CD4-positive, alpha-beta memory T cell (primary cell): ENCODE measurements around the gene DAZAP1. TPM values are rescaled to one million over a fixed set of nuclear protein-coding genes. Genes with fewer than 3 reads are reported as not detected.
"Not testable (repeated sequence)": the region's sequence is repeated elsewhere in the genome, so short reads cannot be mapped to it uniquely, and the experiment has no call there.

Experiments
- CTCF ChIA-PET: fragments of 350-600 bp; sonication (Branson Sonifier 250); formaldehyde crosslinking; loops from one replicate; lab custom pipeline; 2021; ENCODE audit warnings: inconsistent platforms; ENCODE audit not compliant: partially characterized antibody; lab: Charles Lee
- POLR2A ChIA-PET: fragments of 350-600 bp; sonication (Branson Sonifier 250); formaldehyde crosslinking; loops from one replicate; lab custom pipeline; 2021; ENCODE audit not compliant: partially characterized antibody; lab: Charles Lee
- DNase-seq, 5 donors: peaks; one replicate each; pipeline versions ENCODE4 v3.0.0 to v3.0.0-alpha.2; 2020 to 2022; ENCODE audit warnings: mixed read lengths in 1 of 5
- H3K27ac ChIP-seq: one replicate; pipeline ENCODE4 v1.7.0; 2013; ENCODE audit warnings: low read depth, low read length
- H3K27me3 ChIP-seq: 2 replicates; pipeline ENCODE4 v1.7.0; 2013; ENCODE audit warnings: mild to moderate bottlenecking, low read length, moderate library complexity; ENCODE audit not compliant: insufficient read depth
- H3K36me3 ChIP-seq: 2 replicates; pipeline ENCODE4 v1.7.0; 2013; ENCODE audit warnings: mild to moderate bottlenecking, low read length, moderate library complexity; ENCODE audit not compliant: insufficient read depth
- H3K4me1 ChIP-seq: 2 replicates; pipeline ENCODE4 v1.7.0; 2013; ENCODE audit warnings: mild to moderate bottlenecking, low read length, moderate library complexity; ENCODE audit not compliant: insufficient read depth
- H3K4me3 ChIP-seq, 2 donors: one replicate each; pipeline ENCODE4 v1.7.0; 2013; ENCODE audit warnings: low read length in 2 of 2, mild to moderate bottlenecking in 1 of 2
- H3K9me3 ChIP-seq, 2 donors: one replicate each; pipeline ENCODE4 v1.7.0; 2013; ENCODE audit warnings: low read length in 2 of 2, control low read depth in 1 of 2; ENCODE audit not compliant: control insufficient read depth in 1 of 2
- H3K27ac Mint-ChIP-seq, 7 donors: one replicate each; pipeline ENCODE4 v1.8.0; 2020 to 2021; ENCODE audit warnings: mixed read lengths in 7 of 7, mild to moderate bottlenecking in 6 of 7, inconsistent platforms in 3 of 7, moderate library complexity in 3 of 7
- H3K27me3 Mint-ChIP-seq, 2 donors: one replicate each; pipeline ENCODE4 v1.8.0; 2020 to 2021; ENCODE audit warnings: mixed read lengths in 2 of 2
- H3K36me3 Mint-ChIP-seq, 2 donors: one replicate each; pipeline ENCODE4 v1.8.0; 2020 to 2021; ENCODE audit warnings: mixed read lengths in 2 of 2, inconsistent platforms in 1 of 2, mild to moderate bottlenecking in 1 of 2
- H3K4me1 Mint-ChIP-seq, 4 donors: one replicate each; pipeline ENCODE4 v1.8.0; 2020 to 2021; ENCODE audit warnings: mixed read lengths in 4 of 4, mild to moderate bottlenecking in 1 of 4
- H3K4me3 Mint-ChIP-seq, 8 donors: one replicate each; pipeline ENCODE4 v1.8.0; 2020 to 2021; ENCODE audit warnings: mixed read lengths in 8 of 8, mild to moderate bottlenecking in 7 of 8, moderate library complexity in 6 of 8, inconsistent platforms in 3 of 8
- H3K9me3 Mint-ChIP-seq, 8 donors: one replicate each; pipeline ENCODE4 v1.8.0; 2020 to 2021; ENCODE audit warnings: mixed read lengths in 8 of 8, mild to moderate bottlenecking in 5 of 8, inconsistent platforms in 3 of 8, moderate library complexity in 1 of 8
- intact Hi-C: fragments of 100-400 bp; cut with micrococcal nuclease; formaldehyde crosslinking; loops from one replicate; pipeline ENCODE4 v1.15.1; 2023
- polyA plus RNA-seq, 2 donors: library from polyadenylated mRNA; unstranded; fragments of 300-500 nt; fragmentation: Illumina TruSeq; gene quantifications; one replicate each; pipeline ENCODE4 v1.2.3, GENCODE V29; 2021
- total RNA-seq, 2 experiments: library from RNA; stranded (reverse); gene quantifications; one replicate each; pipeline ENCODE4 v1.2.3, GENCODE V29; 2021

Gene DAZAP1
- total and polyA plus RNA-seq, 4 experiments from 2014 or later = 2.5 to 152 (median 76.1) TPM

GRCh38 chr19:1420085-1420484, 12.7 kb downstream of the DAZAP1 start:
- H3K27ac ChIP-seq, H3K27me3 ChIP-seq, DNase-seq, H3K9me3 ChIP-seq, H3K9me3 Mint-ChIP-seq, H3K27ac Mint-ChIP-seq, intact Hi-C loops, CTCF ChIA-PET, H3K4me3 Mint-ChIP-seq, H3K27me3 Mint-ChIP-seq, H3K4me3 ChIP-seq: not testable (repeated sequence)
- POLR2A ChIA-PET = interaction anchor here (2.0 kb wide), 1 partner anchor 12 kb away, joined by 5 read pairs; no protein-coding TSS in a partner anchor
- peaks cover 27 to 51% of the 10 kb centered on the region in 2 donors for H3K36me3 Mint-ChIP-seq
- Histone ChIP-seq H3K36me3 (peaks cover 76% of the 10 kb centered on the region), H3K4me1 (peaks cover 26% of the 10 kb centered on the region)
- peaks cover 19 to 38% (median 25%) of the 10 kb centered on the region in 4 donors for H3K4me1 Mint-ChIP-seq

- Histone ChIP-seq H3K9me3 (no peaks in the 10 kb centered on the region), H3K27ac (no peak overlapping the region), H3K4me1 (peaks cover 21% of the 10 kb centered on the region), H3K4me3 (no peak overlapping the region), H3K36me3 (peaks cover 81% of the 10 kb centered on the region), H3K27me3 (no peaks in the 10 kb centered on the region)
- Mint-ChIP-seq H3K36me3 (peaks cover 30 to 54% of the 10 kb centered on the region in 2 donors), H3K4me3 (no peak overlapping the region), H3K27ac (peak overlapping the region in 3 of 7 donors; percentile 7 to 68 (median 18)), H3K9me3 (peaks cover 0 to 4% (median 0%) of the 10 kb centered on the region in 8 donors), H3K4me1 (peaks cover 14 to 34% (median 21%) of the 10 kb centered on the region in 4 donors), H3K27me3 (no peaks in the 10 kb centered on the region)
- intact Hi-C loops = no loop called here
- CTCF ChIA-PET = no interaction called here
- no peak for DNase-seq
- POLR2A ChIA-PET = interaction anchor here (2.0 kb wide), 1 partner anchor 12 kb away, joined by 5 read pairs; no protein-coding TSS in a partner anchor
Measured at GRCh38 chr19:1420590-1420989, 13.2 kb downstream of the DAZAP1 start.

DNA sequence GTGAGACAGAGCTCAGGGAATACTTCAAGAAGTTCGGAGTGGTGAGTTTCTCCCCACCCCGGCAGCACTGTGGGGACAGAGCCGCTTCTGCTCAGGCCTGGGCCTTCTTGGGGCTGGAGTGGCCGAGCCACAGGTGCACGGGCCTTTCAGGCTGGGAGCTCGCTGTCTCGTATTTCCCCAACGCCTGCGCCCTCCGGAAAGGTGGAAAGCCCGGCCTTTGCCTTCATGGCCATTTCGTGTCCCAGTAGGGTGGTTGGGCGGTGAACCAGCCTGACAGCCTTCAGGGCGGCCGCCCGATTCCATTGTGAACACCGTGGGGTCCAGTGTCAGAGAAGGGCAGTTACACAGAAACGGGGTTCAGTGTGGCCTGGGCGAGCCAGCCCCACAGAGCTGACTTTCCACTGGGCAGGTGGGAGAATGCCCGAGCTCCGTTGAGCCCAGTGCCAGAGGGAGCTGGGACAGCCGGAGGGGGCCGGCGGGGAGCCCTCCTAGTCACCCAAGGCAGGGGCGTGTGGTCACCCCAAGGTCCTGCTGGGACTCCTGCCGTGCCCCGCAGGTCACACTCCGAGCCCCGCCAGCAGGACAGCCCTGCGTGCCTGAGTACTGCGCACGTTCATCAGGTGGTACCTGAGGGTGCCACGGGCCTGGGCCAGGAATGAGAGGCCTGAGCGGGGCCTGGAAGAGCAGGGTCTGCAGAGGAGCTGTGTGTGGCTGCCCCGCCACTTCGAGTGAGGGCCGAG, 14.0 kb downstream of the DAZAP1 start:
- Mint-ChIP-seq H3K4me1 (peaks cover 10 to 26% (median 14%) of the 10 kb centered on the region in 4 donors), H3K27ac (peak overlapping the region in 1 of 7 donors; percentile 18), H3K4me3 (no peak overlapping the region), H3K27me3 (no peaks in the 10 kb centered on the region), H3K9me3 (peaks cover 0 to 7% (median 0%) of the 10 kb centered on the region in 8 donors), H3K36me3 (peaks cover 32 to 52% of the 10 kb centered on the region in 2 donors)
- Histone ChIP-seq H3K4me1 (peaks cover 13% of the 10 kb centered on the region), H3K36me3 (peaks cover 84% of the 10 kb centered on the region), H3K4me3 (no peak overlapping the region), H3K27me3 (no peaks in the 10 kb centered on the region), H3K27ac (no peak overlapping the region), H3K9me3 (no peaks in the 10 kb centered on the region)
- CTCF ChIA-PET = no interaction called here
- no peak for DNase-seq
- POLR2A ChIA-PET = interaction anchor here (2.0 kb wide), 1 partner anchor 13 kb away, joined by 5 read pairs; no protein-coding TSS in a partner anchor
- intact Hi-C loops = no loop called here

- H3K9me3 Mint-ChIP-seq = peaks cover 0 to 7% (median 0%) of the 10 kb centered on the region in 8 donors
- peaks cover 6 to 21% (median 12%) of the 10 kb centered on the region in 4 donors for H3K4me1 Mint-ChIP-seq
- no peak overlapping the region for H3K27ac Mint-ChIP-seq
- no peaks in the 10 kb centered on the region for H3K27me3 ChIP-seq
- H3K36me3 Mint-ChIP-seq = peaks cover 32 to 52% of the 10 kb centered on the region in 2 donors
- intact Hi-C loops = no loop called here
- H3K4me3 ChIP-seq = no peak overlapping the region
- H3K27me3 Mint-ChIP-seq = no peaks in the 10 kb centered on the region
- H3K4me3 Mint-ChIP-seq = no peak overlapping the region
- DNase-seq = no peak
- no peak overlapping the region for H3K27ac ChIP-seq
- no peaks in the 10 kb centered on the region for H3K9me3 ChIP-seq
- ChIA-PET POLR2A (interaction anchor here (1.6 to 2.0 kb wide), 2 partner anchors 13 to 153 kb away, joined by 4 to 5 read pairs; partner anchors contain the start of gene CIRBP), CTCF (no interaction called here)
- H3K4me1 ChIP-seq = peaks cover 8% of the 10 kb centered on the region
- peaks cover 85% of the 10 kb centered on the region for H3K36me3 ChIP-seq
Measured at GRCh38 chr19:1421958-1422305, 14.5 kb downstream of the DAZAP1 start.

DNA sequence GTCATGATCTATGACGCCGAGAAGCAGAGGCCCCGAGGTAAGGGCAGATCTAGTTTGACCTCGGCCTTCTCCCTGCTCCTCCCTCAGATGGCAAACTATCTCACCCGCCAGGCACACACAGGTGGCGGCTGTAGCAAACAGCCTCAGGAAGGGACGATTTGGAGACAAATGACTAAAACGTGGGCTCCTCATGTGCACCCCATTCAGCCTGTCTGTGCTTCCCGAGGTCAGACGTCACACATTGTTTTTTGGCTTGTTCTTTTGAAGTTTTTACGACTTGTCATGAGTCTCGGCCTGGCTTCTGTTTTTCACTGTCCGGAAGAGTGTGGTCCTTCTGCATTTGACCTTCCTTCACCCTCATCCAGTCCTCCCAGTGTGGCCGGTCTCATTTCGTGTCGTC, 15.0 kb downstream of the DAZAP1 start:
- Mint-ChIP-seq H3K4me1 (peaks cover 4 to 17% (median 9%) of the 10 kb centered on the region in 4 donors), H3K27me3 (no peaks in the 10 kb centered on the region), H3K9me3 (peaks cover 0 to 7% (median 0%) of the 10 kb centered on the region in 8 donors), H3K4me3 (no peak overlapping the region), H3K36me3 (peaks cover 31 to 50% of the 10 kb centered on the region in 2 donors), H3K27ac (no peak overlapping the region)
- no peak for DNase-seq
- intact Hi-C loops = no loop called here
- no peak overlapping the region for H3K4me3 ChIP-seq
- ChIA-PET CTCF (no interaction called here), POLR2A (interaction anchor here (1.6 kb wide), 1 partner anchor 153 kb away, joined by 4 read pairs; the partner anchor contains the start of gene CIRBP)
- H3K9me3 ChIP-seq = no peaks in the 10 kb centered on the region
- peaks cover 81% of the 10 kb centered on the region for H3K36me3 ChIP-seq
- H3K4me1 ChIP-seq = peaks cover 4% of the 10 kb centered on the region
- no peaks in the 10 kb centered on the region for H3K27me3 ChIP-seq
- H3K27ac ChIP-seq = no peak overlapping the region

GRCh38 chr19:1422943-1423342, 15.6 kb downstream of the DAZAP1 start:
- Histone ChIP-seq H3K36me3 (peaks cover 80% of the 10 kb centered on the region), H3K9me3 (no peaks in the 10 kb centered on the region), H3K27me3 (no peaks in the 10 kb centered on the region), H3K4me1 (no peaks in the 10 kb centered on the region), H3K27ac (no peak overlapping the region), H3K4me3 (no peak overlapping the region)
- no peak for DNase-seq
- peak overlapping the region in 1 of 8 donors; percentile 42 for H3K4me3 Mint-ChIP-seq
- H3K27ac Mint-ChIP-seq = peak overlapping the region in 2 of 7 donors; percentile 41 to 54
- peaks cover 0 to 7% (median 0%) of the 10 kb centered on the region in 8 donors for H3K9me3 Mint-ChIP-seq
- POLR2A ChIA-PET = interaction anchor here (1.6 kb wide), 1 partner anchor 154 kb away, joined by 4 read pairs; the partner anchor contains the start of gene CIRBP
- peaks cover under 1 to 13% (median 5%) of the 10 kb centered on the region in 4 donors for H3K4me1 Mint-ChIP-seq
- intact Hi-C loops = no loop called here
- H3K36me3 Mint-ChIP-seq = peaks cover 28 to 51% of the 10 kb centered on the region in 2 donors
- no peaks in the 10 kb centered on the region for H3K27me3 Mint-ChIP-seq
- CTCF ChIA-PET = no interaction called here
